SK-N-SH (cell line): ENCODE data around the gene PRSS23. TPM values are rescaled to one million over a fixed set of nuclear protein-coding genes. Genes with fewer than 3 reads are reported as not detected.

Experiments used
- CTCF ChIA-PET: fragments of 300-600, 350-600 bp; formaldehyde crosslinking; extraction: SDS; loops from one replicate; lab custom pipeline; 2021; lab: Yijun Ruan, JAX
- POLR2A ChIA-PET: fragments of 350-600 bp; sonication (Branson Sonifier 250); formaldehyde crosslinking; extraction: SDS; loops from one replicate; lab custom pipeline; 2020; ENCODE audit warnings: antibody characterized with exemption, inconsistent platforms; lab: Yijun Ruan, JAX
- DNase-seq: peaks from one replicate; pipeline ENCODE4 v3.0.0; 2012
- H2AFZ ChIP-seq: fragments of 200-600 bp; sonication (generic); 2 replicates; pipeline ENCODE4 v1.8.1; 2016; ENCODE audit warnings: antibody characterized with exemption, mild to moderate bottlenecking, low read depth
- H3F3A ChIP-seq: fragments of 200-600 bp; sonication (generic); replicated peaks from 2 replicates; pipeline ENCODE3; 2016; ENCODE audit warnings: antibody characterized with exemption, mild to moderate bottlenecking; ENCODE audit not compliant: insufficient read depth
- H3K27ac ChIP-seq, 2 experiments: fragments of 200-500 bp in 1 of 2; fragments of 200-600 bp in 1 of 2; sonication (Bioruptor generic) in 1 of 2; sonication (generic), shearing (Covaris generic) in 1 of 2; 2 replicates each; pipeline versions ENCODE4 v1.5.1 to v1.6.1; 2014 to 2016; ENCODE audit warnings: low read depth in 2 of 2, inconsistent platforms in 1 of 2, low read length in 1 of 2, mild to moderate bottlenecking in 1 of 2, mixed read lengths in 1 of 2
- H3K27me3 ChIP-seq: fragments of 200-600 bp; sonication (generic), shearing (Covaris generic); 2 replicates; pipeline ENCODE4 v1.6.1; 2016; ENCODE audit warnings: mixed run types; ENCODE audit not compliant: insufficient read depth
- H3K36me3 ChIP-seq, 2 experiments: fragments of 200-500 bp in 1 of 2; fragments of 200-600 bp in 1 of 2; sonication (Bioruptor generic) in 1 of 2; sonication (generic) in 1 of 2; replicated peaks in 1 of 2; 2 replicates each; pipeline versions ENCODE3 to v1.5.1; 2014 to 2016; ENCODE audit warnings: low read length in 1 of 2, mild to moderate bottlenecking in 1 of 2; ENCODE audit not compliant: insufficient read depth in 2 of 2, control insufficient read depth in 1 of 2
- H3K4me1 ChIP-seq, 2 experiments: fragments of 200-500 bp in 1 of 2; fragments of 200-600 bp in 1 of 2; sonication (Bioruptor generic) in 1 of 2; sonication (generic), shearing (Covaris generic) in 1 of 2; 2 replicates each; pipeline versions ENCODE4 v1.5.1 to v1.6.1; 2014 to 2016; ENCODE audit warnings: low read depth in 1 of 2, low read length in 1 of 2, mixed run types in 1 of 2; ENCODE audit not compliant: insufficient read depth in 2 of 2, control insufficient read depth in 1 of 2
- H3K4me2 ChIP-seq: fragments of 200-600 bp; sonication (generic), shearing (Covaris generic); 2 replicates; pipeline ENCODE4 v1.6.1; 2017; ENCODE audit warnings: mixed run types
- H3K4me3 ChIP-seq, 2 experiments: fragments of 200-500 bp in 1 of 2; fragments of 200-600 bp in 1 of 2; sonication (Bioruptor generic) in 1 of 2; sonication (generic), shearing (Covaris generic) in 1 of 2; 2 replicates each; pipeline versions ENCODE4 v1.5.1 to v1.8.1; 2014 to 2016; ENCODE audit warnings: low read depth in 2 of 2, inconsistent platforms in 1 of 2, low read length in 1 of 2, mild to moderate bottlenecking in 1 of 2, mixed read lengths in 1 of 2, moderate library complexity in 1 of 2
- H3K79me2 ChIP-seq: fragments of 200-600 bp; sonication (generic); 2 replicates; pipeline ENCODE4 v1.8.1; 2017; ENCODE audit warnings: mild to moderate bottlenecking; ENCODE audit not compliant: insufficient read depth
- H3K9ac ChIP-seq: fragments of 200-600 bp; sonication (generic); 2 replicates; pipeline ENCODE4 v1.6.1; 2017; ENCODE audit warnings: mixed run types
- H3K9me2 ChIP-seq: fragments of 200-600 bp; sonication (generic); 2 replicates; pipeline ENCODE4 v1.6.1; 2017; ENCODE audit warnings: mixed run types
- H3K9me3 ChIP-seq: fragments of 200-600 bp; sonication (generic); 2 replicates; pipeline ENCODE4 v1.6.1; 2017; ENCODE audit warnings: mixed run types, mild to moderate bottlenecking, moderate library complexity
- H4K20me1 ChIP-seq: fragments of 200-600 bp; sonication (generic); 2 replicates; pipeline ENCODE4 v1.6.1; 2017; ENCODE audit warnings: mild to moderate bottlenecking, mixed run types; ENCODE audit not compliant: insufficient read depth
- EP300 ChIP-seq, 2 experiments: IDR thresholded peaks; 2 replicates each; pipeline versions ENCODE4 v1.4.0 to v1.6.1; 2012; ENCODE audit warnings: borderline replicate concordance in 1 of 2, low read depth in 1 of 2, low read length in 1 of 2
- EZH2phosphoT487 ChIP-seq: fragments of 200-600 bp; sonication (generic); IDR thresholded peaks from 2 replicates; pipeline ENCODE4 v1.6.1; 2017; ENCODE audit warnings: low read depth, mixed run types, mild to moderate bottlenecking, antibody characterized with exemption, moderate library complexity, borderline replicate concordance
- FOSL2 ChIP-seq: IDR thresholded peaks from 2 replicates; pipeline ENCODE4 v1.4.0; 2012; ENCODE audit warnings: low read depth, mild to moderate bottlenecking, moderate library complexity, borderline replicate concordance
- GATA2 ChIP-seq: sonication (generic); formaldehyde crosslinking; IDR thresholded peaks from 2 replicates; pipeline ENCODE4 v1.5.0; 2020; ENCODE audit warnings: mild to moderate bottlenecking, missing genetic modification reagents
- MEF2A ChIP-seq: IDR thresholded peaks from 2 replicates; pipeline ENCODE4 v1.4.0; 2012; ENCODE audit warnings: low read depth, borderline replicate concordance
- NFIC ChIP-seq: IDR thresholded peaks from 2 replicates; pipeline ENCODE4 v1.4.0; 2012; ENCODE audit warnings: borderline replicate concordance
- PBX3 ChIP-seq: IDR thresholded peaks from 2 replicates; pipeline ENCODE4; 2012
- POLR2AphosphoS5 ChIP-seq: IDR thresholded peaks from 2 replicates; pipeline ENCODE4 v1.6.1; 2012; ENCODE audit warnings: low read depth, low read length
- RAD21 ChIP-seq: IDR thresholded peaks from 2 replicates; pipeline ENCODE4 v1.6.1; 2012; ENCODE audit warnings: mild to moderate bottlenecking, low read length
- RCOR1 ChIP-seq: fragments of 150-350 bp; IDR thresholded peaks from 2 replicates; pipeline ENCODE4 v1.6.1; 2017; ENCODE audit warnings: antibody characterized with exemption, low read length
- RXRA ChIP-seq: IDR thresholded peaks from 2 replicates; pipeline ENCODE4 v1.4.0; 2012; ENCODE audit warnings: low read depth, mild to moderate bottlenecking, borderline replicate concordance
- SIN3A ChIP-seq: IDR thresholded peaks from 2 replicates; pipeline ENCODE4 v1.6.1; 2012; ENCODE audit warnings: low read depth, mild to moderate bottlenecking, low read length, moderate library complexity, borderline replicate concordance
- TCF12 ChIP-seq: IDR thresholded peaks from 2 replicates; pipeline ENCODE4 v1.4.0; 2012
- TEAD4 ChIP-seq: IDR thresholded peaks from 2 replicates; pipeline ENCODE4 v1.4.0; 2012; ENCODE audit warnings: mild to moderate bottlenecking, borderline replicate concordance; ENCODE audit not compliant: insufficient read depth
- YY1 ChIP-seq: IDR thresholded peaks from 2 replicates; pipeline ENCODE4 v1.4.0; 2012; ENCODE audit warnings: low read depth, mild to moderate bottlenecking
- WGBS: methylation state at CpG from one replicate; pipeline ENCODE4 v1.1.6; 2017; ENCODE audit warnings: low lambda C conversion rate; 5-methylcytosine and 5-hydroxymethylcytosine counted together
- polyA plus RNA-seq, 3 experiments: library from polyadenylated mRNA; depleted of rRNA; stranded (reverse); fragments of >200 nt; gene quantifications; 2 replicates each; pipeline ENCODE4 v1.2.3, GENCODE V29; 2012
- TF ChIP-seq, protein P1 (sequence below): IDR thresholded peaks from 2 replicates; pipeline ENCODE4 v1.4.0; 2012; ENCODE audit warnings: low read depth, borderline replicate concordance

PRSS23 gene
- polyA plus RNA-seq, 1 of the 3 experiments (the other 2 are of a cell fraction) = 326 TPM

GRCh38 chr11:86849679-86850078 lies 49.3 kb downstream of the PRSS23 start:
- no peaks in the 10 kb centered on the region for H3K9me3 ChIP-seq
- H2AFZ ChIP-seq = no peak overlapping the region
- ChIA-PET CTCF (interaction anchor here (1.2 kb wide), 1 partner anchor 19 kb away, joined by 3 read pairs; no protein-coding TSS in a partner anchor), POLR2A (no interaction called here)
- peaks cover 14 to 18% of the 10 kb centered on the region in 2 experiments for H3K36me3 ChIP-seq
- no peaks in the 10 kb centered on the region for H3F3A ChIP-seq
- no peak overlapping the region for H3K9ac ChIP-seq
- H3K27me3 ChIP-seq = no peaks in the 10 kb centered on the region
- H3K27ac ChIP-seq = no peak overlapping the region
- no peak overlapping the region for H3K4me2 ChIP-seq
- H4K20me1 ChIP-seq = no peaks in the 10 kb centered on the region
- no peak overlapping the region for H3K4me3 ChIP-seq
- H3K9me2 ChIP-seq = no peaks in the 10 kb centered on the region
- TF ChIP-seq TEAD4 = no peak
- no peak for TF ChIP-seq RCOR1
- TF ChIP-seq GATA2 = no peak
- TF ChIP-seq, protein P1, sequence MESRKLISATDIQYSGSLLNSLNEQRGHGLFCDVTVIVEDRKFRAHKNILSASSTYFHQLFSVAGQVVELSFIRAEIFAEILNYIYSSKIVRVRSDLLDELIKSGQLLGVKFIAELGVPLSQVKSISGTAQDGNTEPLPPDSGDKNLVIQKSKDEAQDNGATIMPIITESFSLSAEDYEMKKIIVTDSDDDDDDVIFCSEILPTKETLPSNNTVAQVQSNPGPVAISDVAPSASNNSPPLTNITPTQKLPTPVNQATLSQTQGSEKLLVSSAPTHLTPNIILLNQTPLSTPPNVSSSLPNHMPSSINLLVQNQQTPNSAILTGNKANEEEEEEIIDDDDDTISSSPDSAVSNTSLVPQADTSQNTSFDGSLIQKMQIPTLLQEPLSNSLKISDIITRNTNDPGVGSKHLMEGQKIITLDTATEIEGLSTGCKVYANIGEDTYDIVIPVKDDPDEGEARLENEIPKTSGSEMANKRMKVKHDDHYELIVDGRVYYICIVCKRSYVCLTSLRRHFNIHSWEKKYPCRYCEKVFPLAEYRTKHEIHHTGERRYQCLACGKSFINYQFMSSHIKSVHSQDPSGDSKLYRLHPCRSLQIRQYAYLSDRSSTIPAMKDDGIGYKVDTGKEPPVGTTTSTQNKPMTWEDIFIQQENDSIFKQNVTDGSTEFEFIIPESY = no peak
- TF ChIP-seq PBX3 = no peak
- TF ChIP-seq TCF12 = no peak
- no peak for TF ChIP-seq EP300 (IDR thresholded peaks at IDR 0.05; ENCODE audit: borderline replicate concordance in 1 of 2, low read depth in 1 of 2, low read length in 1 of 2)
- no peak for TF ChIP-seq RXRA
- no peak for TF ChIP-seq FOSL2
- TF ChIP-seq MEF2A = no peak
- TF ChIP-seq YY1 = no peak
- no peak for TF ChIP-seq NFIC
- no peak for TF ChIP-seq POLR2AphosphoS5
- TF ChIP-seq EZH2phosphoT487 = no peak
- TF ChIP-seq RAD21 = no peak
- no peak for TF ChIP-seq SIN3A
- no peaks in the 10 kb centered on the region for H3K4me1 ChIP-seq
- H3K79me2 ChIP-seq = no peaks in the 10 kb centered on the region
- no peak for DNase-seq
- WGBS = 94% methylated on average over 2 of the region's 2 CpGs

Other genes with a start within 250 kb of the PRSS23 start
- gene ME3, start 127.9 kb upstream of the PRSS23 start, polyA plus RNA-seq (2012; rRNA removed) = 22.0 and 25.5 TPM in 2 replicates
- gene FZD4, start 154.9 kb downstream of the PRSS23 start, polyA plus RNA-seq (2012; rRNA removed) = 0.72 and 0.93 TPM in 2 replicates
- gene TMEM135, start 237.4 kb downstream of the PRSS23 start, polyA plus RNA-seq (2012; rRNA removed) = 3.0 and 5.2 TPM in 2 replicates